Urothelium cell line (cell line): ENCODE measurements around the gene PROP1.
"Not testable (repeated sequence)": the region's sequence is repeated elsewhere in the genome, so short reads cannot be mapped to it uniquely, and the experiment has no call there.

ENCODE experiments used
- DNase-seq: peaks from one replicate; pipeline ENCODE4 v3.0.0; 2011; ENCODE audit warnings: low spot score, mixed read lengths
- FAIRE-seq: peaks from 2 replicates; lab custom pipeline; 2011; peaks lifted over from hg19 to GRCh38; lab: Jason Lieb, UNC

PROP1 gene

GRCh38 chr5:177995691-177996595, at the start of gene PROP1:
TSS of gene PROP1 (minus strand) at chr5:177996242. CDS start at chr5:177995933, 309 bp downstream.
- FAIRE-seq (no peak), DNase-seq (no peak)

- DNase-seq, FAIRE-seq: not testable (repeated sequence)
These were observed 23.5 kb upstream of the PROP1 start for GRCh38 chr5:178019379-178020030.

GRCh38 chr5:178012758-178013157, 16.7 kb upstream of the PROP1 start:
- DNase-seq, FAIRE-seq: not testable (repeated sequence)

- not testable (repeated sequence) for DNase-seq, FAIRE-seq
These were observed 15.9 kb upstream of the PROP1 start for GRCh38 chr5:178011816-178012554.

- FAIRE-seq, DNase-seq: not testable (repeated sequence)
These were observed 11.2 kb upstream of the PROP1 start for GRCh38 chr5:178007272-178007671.

- not testable (repeated sequence) for FAIRE-seq, DNase-seq
These were observed 10.6 kb upstream of the PROP1 start for GRCh38 chr5:178006536-178007231.

- not testable (repeated sequence) for DNase-seq, FAIRE-seq
These were observed 10.1 kb upstream of the PROP1 start for GRCh38 chr5:178006181-178006535.

GRCh38 chr5:177997846-177998245, 1.8 kb upstream of the PROP1 start:
- DNase-seq (no peak), FAIRE-seq (no peak)

- no peak for DNase-seq
- FAIRE-seq = no peak
These were observed 1.3 kb upstream of the PROP1 start for GRCh38 chr5:177997319-177997670.

GRCh38 chr5:177996660-177997318, 747 bp upstream of the PROP1 start:
- FAIRE-seq (no peak), DNase-seq (no peak)

GRCh38 chr5:177994561-177995190, 1.4 kb downstream of the PROP1 start:
- no peak for FAIRE-seq
- no peak for DNase-seq

GRCh38 chr5:177994063-177994462, 2.0 kb downstream of the PROP1 start:
- FAIRE-seq = no peak
- DNase-seq = no peak

GRCh38 chr5:177992466-177992865, 3.6 kb downstream of the PROP1 start:
- no peak for FAIRE-seq
- DNase-seq = no peak

- FAIRE-seq (no peak), DNase-seq (no peak)
These were observed 6.9 kb downstream of the PROP1 start for GRCh38 chr5:177988989-177989625.

- FAIRE-seq = no peak
- no peak for DNase-seq
These were observed 8.7 kb downstream of the PROP1 start for GRCh38 chr5:177987326-177987725.

- FAIRE-seq (no peak), DNase-seq (no peak)
These were observed 10.5 kb downstream of the PROP1 start for GRCh38 chr5:177985430-177986040.

- no peak for DNase-seq
- FAIRE-seq = no peak
These were observed 11.3 kb downstream of the PROP1 start for GRCh38 chr5:177984584-177985206.
